NCI-H526 treated with DMSO at 0.1 percent for 48 hours (cell line): ENCODE results near the gene TRPC4AP.
"Not testable (repeated sequence)": the region's sequence is repeated elsewhere in the genome, so short reads cannot be mapped to it uniquely, and the experiment has no call there.

Source experiments
- DNase-seq: peaks from one replicate; lab custom pipeline; 2025; lab: John Stamatoyannopoulos, UW

TRPC4AP gene, protein sequence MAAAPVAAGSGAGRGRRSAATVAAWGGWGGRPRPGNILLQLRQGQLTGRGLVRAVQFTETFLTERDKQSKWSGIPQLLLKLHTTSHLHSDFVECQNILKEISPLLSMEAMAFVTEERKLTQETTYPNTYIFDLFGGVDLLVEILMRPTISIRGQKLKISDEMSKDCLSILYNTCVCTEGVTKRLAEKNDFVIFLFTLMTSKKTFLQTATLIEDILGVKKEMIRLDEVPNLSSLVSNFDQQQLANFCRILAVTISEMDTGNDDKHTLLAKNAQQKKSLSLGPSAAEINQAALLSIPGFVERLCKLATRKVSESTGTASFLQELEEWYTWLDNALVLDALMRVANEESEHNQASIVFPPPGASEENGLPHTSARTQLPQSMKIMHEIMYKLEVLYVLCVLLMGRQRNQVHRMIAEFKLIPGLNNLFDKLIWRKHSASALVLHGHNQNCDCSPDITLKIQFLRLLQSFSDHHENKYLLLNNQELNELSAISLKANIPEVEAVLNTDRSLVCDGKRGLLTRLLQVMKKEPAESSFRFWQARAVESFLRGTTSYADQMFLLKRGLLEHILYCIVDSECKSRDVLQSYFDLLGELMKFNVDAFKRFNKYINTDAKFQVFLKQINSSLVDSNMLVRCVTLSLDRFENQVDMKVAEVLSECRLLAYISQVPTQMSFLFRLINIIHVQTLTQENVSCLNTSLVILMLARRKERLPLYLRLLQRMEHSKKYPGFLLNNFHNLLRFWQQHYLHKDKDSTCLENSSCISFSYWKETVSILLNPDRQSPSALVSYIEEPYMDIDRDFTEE

DNA sequence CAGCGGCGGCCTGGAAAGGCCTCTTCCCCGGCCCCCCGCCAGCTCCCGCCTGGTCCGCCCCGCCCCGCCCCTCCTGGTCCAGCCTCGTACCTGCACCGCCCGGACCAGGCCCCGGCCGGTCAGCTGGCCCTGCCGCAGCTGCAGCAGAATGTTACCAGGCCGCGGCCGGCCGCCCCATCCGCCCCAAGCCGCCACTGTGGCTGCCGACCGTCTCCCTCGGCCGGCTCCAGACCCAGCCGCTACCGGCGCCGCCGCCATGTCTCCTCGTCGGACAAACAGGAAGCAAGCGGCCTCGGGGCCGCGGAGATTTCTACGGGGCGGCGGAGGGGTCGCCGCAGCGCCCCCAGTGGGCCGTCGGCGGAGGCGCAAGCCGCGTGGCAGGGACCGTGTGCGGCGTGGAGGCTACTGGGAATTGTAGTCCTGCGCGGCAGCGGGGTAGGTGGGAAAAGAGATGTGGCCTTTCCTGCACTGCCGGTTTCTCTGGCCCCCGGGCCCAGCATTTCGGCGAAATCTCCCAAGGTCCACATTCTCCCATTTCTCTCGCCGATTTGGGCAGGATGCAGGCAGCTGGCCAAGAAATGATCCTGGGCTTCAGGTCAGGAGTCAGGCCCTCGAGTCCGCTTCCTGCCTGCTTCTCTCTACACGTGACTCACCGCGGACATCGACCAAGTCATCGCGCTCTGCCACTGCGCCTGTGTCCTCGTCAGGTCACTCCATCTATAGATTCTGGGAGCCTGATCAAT lies at the start of gene TRPC4AP:
Gene TRPC4AP (minus strand): TSS at position 284 of the 743 bp plus-strand sequence. CDS start 26 bp downstream, at position 258.
- peak; percentile 82 for DNase-seq

DNA sequence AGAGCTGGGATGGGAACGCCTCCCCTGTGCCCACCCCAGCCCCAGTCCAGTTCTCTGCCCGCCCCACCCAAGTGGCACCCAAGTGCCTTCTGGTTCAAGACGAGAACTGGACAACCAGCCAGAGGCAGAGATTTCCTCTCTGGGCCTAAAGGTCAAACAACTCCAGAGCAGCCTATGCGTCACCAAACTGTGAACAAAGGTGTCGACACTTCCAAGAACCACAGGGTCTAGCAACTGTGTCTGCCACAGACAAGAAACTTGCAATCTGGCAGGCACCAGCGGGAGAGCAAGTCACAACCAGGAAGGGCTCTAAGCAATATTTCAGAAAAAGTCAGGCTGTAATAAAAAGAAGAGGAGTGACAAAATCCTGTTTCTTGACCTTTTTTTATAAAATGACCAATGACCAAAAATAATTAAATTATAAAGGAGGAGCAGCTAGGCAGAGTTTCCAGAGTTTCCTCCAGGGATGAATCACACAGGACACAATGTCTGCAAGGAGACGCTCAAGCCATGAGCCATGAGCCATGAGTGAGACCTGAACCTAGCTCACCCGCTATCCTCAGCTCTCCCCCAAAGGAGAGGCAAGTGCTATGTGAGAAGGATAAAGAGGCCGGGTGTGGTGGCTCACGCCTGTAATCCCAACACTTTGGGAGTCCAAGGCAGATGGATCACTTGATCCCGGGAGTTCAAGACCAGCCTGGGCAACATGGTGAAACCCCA lies 43.4 kb upstream of the TRPC4AP start:
- DNase-seq: no peak

DNA sequence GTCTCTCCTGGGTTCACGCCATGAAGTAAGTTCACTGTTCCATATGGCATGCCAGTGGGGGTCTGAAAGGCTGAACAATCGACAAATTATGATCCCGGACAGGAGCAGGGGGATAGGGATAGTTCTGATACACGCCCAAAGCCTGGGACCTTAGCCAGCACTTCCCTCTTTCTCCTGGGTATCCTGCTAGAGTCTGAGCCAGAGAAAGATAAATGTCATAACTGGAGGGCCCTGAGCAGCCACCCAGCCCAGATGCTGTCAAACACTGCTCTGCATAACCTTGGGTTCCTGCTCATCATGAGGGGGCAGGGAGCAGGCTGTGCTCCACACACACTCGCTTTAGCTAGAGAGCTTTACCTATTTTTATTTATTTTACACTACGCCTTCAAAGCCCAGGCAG lies 42.3 kb upstream of the TRPC4AP start:
- no peak for DNase-seq

DNA sequence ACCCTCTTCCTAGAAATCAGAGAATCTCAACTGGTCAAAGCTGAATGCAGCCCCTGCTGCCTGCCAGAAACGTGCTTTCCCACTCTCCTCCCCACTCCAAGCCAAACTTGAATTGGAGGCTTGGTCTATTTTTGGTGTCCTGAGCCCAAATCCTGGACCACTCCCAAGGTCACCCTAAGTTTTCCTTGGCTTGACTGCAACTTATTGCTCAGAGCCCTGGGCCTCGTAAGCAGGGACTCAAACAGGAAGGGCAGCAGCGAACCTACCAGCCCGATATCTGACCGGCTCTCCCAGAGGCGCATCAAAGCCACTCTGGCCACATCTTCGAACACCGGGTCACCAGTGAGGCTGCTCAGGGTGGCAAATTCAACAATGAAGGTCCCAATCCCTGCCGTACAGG lies 41.9 kb upstream of the TRPC4AP start:
- no peak for DNase-seq

DNA sequence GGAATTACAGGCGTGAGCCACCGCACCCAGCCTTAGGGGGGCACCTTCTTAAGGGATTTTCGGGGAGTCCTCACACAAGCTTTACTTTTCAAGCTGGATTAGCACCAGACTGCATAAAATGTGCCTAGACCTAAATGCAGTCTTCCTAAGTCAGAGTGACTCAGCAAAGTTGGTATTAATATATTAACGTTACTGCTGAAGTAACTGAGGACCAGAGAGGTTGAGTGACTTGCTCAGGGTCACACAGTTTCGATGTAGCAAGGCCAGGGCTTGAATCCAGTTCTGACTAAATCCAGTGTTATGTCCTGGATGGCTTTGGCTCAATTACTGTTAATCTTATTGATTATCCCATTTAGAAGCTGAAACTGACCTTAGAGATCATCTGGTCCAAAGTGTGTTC lies 41.1 kb upstream of the TRPC4AP start:
- no peak for DNase-seq

DNA sequence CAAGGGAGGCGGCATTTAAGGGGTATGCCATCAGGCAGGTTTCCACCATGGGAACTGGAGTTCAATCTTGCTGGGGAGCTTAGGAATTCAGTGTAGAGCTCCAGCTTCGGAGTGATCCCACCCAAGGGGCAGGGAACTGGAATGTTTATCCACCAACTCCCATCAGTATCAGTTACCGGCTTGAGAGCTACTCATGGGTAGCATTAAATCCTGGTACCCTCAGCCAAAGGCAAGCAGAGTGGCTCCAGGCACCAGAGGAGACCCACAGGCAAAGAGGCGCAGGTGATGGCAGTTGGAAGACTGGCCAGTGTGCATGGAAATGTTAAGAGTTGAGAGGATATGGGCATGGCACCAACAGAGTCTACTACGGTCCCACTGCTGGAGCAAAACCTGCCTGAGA lies 40.4 kb upstream of the TRPC4AP start:
- no peak for DNase-seq

DNA sequence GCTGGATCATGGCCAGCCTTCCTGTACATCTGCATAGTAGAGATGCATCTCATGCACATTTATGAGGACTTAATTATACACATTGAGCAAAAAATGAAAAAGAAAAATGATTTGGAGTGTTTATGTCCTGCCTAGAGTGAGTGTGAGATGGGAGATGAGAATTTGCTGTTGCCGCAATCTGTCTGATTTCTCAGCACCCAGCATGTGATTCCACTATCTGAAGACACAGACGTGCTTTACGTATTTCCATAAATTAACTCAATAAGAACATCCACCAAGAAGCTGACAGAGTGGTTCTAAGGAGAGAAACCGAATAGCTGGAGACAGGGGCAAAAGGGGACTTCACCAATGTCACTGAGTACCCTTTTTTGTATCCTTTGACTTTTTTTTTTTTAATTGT lies 39.3 kb upstream of the TRPC4AP start:
- DNase-seq: no peak

DNA sequence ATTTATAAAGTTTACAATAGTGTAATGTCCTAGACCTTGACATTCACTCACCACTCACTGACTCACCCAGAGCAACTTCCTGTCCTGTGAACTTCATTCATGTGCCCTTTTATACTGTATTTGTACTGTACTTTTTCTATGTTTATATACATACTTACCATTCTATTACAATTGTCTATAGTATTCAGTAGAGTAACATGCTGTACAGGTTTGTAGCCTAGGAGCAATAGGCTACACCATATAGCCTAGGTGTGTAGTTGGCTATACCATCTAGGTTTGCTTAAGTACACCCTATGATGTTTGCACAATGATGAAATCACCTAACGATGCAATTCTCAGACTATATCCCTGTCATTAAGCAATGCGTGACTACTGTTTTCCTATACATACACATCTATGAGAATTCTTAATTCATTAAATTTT lies 37.1 kb upstream of the TRPC4AP start:
- DNase-seq: no peak

DNA sequence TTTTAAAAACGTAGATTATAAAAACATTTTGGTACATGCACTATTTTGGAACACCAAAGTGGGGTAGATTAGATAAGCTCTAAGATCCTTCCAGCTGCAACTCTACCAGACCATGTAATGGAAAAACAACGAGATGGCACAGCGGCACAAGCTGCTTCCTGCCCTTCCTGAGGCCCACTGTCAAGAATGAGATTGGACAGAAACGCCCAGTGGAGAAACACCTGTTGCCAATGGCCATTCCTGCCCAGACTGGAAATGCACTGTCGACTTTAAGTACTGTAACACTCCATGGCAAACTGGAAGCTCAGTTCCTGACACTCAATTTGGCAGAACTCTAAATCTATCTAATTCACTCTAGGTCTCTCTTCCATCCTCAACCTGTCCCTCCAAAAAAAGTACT lies 33.1 kb upstream of the TRPC4AP start:
- no peak for DNase-seq

DNA sequence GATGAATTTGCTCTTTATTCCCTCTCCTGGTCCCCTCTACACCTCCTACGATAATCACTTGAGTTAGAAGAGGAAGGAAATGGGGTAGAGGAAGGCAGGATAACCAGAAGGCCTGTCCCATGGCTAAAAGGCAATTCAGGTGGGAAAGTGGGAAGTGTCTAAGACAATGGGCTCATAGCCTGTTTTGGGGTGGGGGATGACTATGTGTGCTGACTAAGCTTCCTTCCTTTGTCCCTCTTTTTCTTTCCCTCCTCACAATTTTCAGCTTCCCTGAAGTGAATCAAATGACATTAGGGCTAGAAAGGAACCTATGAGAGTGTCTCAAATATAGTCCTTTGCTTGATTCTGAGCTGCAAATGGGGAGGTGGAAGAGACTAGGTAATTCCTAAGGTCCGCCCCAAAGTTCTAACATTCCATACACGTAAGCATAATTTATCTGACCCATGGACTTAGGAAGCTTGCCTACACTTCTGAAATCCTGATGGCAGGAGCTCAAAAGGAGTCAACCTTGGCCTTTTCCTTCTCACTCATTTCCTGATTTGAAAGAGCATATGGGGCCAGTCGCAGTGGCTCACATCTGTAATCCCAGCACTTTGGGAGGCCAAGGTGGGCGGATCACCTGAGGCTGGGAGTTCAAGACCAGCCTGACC lies 30.3 kb upstream of the TRPC4AP start:
- no peak for DNase-seq

DNA sequence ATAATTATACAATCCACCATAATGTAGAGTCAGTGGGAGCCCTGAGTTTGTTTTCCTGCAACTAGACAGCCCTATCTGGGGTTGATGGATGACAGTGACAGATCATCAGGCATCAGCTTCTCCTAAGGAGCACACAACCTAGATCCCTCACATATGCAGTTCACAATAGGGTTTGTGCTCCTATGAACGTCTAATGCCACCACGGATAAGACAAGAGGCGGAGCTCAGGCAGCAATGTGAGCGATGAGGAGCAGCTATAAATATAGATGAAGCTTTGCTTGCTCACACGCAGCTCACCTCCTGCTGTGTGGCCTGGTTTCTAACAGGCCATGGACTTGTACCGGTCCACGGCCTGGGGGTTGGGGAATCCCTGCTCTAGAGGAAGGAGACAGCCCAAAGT lies 28.6 kb upstream of the TRPC4AP start:
- DNase-seq: no peak

DNA sequence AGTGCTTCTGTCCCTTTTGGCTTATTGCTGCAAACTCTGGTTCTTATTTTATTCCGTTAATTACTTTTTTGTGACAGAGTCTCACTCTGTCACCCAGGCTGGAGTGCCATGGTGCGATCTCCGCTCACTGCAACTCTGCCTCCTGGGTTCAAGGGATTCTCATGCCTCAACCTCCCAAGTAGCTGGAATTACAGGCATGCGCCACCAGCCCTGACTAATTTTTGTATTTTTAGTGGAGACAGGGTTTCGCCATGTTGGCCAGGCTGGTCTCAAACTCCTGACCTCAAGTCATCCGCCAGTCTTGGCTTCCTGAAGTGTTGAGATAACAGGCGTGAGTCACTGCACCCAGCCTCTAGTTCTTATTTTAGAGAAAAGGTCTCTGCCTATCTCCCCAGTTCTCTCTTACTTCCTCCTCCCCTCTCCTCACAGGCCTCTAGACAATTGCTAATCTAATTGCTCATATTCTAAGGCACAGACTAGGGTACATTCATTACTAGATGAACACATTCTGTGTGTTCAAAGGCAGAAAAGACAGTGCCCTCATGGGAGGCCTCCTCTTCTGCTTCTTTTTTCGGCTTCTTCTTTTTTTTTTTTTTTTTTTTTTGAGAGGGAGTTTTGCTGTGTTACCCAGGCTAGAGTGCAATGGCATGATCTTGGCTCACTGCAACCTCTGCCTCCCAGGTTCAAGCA lies 27.6 kb upstream of the TRPC4AP start:
- no peak for DNase-seq

DNA sequence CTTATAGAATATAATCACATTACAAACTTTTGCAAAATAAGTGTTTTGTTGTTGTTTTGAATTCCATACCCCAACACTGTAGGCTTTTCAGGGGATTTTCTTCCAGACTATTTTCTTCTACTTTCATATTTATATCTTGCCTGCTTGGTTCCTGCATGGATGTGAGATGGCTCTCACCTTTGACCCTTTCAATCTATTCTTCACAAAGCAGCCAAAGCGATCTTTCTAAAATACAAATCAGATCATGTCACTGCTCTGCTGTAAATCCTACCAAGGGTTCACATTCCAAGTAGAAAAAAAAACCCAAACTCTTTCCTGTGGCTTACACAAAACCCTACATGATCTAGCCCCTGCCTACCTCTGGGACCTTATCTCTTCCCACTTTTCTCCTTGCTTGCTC lies 25.0 kb upstream of the TRPC4AP start:
- no peak for DNase-seq

DNA sequence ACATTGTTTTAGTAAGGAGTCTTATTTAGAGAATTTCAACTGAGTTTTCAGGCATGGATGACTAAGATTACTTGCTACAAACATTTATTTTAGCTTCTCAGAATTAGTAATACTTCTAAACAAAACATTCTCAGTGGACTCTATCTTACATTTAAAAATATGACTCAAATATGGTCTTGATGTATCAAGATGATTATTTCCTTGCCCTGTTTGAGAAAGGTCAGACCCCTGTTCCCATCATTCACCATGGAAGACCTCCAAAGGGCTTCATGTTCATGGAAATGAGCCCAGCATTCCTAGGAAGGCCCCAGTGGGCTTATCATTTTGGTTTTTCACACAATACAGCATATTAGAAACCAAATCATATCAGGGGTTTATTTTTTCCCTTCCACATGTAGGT lies 24.6 kb upstream of the TRPC4AP start:
- DNase-seq: no peak

DNA sequence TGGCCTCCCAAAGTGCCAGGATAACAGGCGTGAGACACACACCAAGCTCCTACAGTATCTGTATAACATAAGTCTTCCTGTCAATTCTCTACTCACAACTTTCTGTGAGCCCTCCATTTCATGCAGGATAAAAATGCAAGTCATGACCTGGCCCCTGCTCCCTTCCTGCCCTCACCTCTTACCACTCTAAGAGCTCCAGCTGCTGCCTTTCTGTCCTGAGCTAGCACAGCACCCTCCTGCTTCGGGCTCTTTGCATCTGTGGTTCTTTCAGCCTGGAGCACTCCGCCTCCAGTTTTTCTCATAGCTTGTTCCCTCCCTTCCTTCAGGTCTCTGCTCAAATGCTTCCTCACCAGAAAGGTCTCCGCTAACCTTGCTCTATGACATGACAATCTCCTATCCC lies 23.7 kb upstream of the TRPC4AP start:
- DNase-seq: no peak

DNA sequence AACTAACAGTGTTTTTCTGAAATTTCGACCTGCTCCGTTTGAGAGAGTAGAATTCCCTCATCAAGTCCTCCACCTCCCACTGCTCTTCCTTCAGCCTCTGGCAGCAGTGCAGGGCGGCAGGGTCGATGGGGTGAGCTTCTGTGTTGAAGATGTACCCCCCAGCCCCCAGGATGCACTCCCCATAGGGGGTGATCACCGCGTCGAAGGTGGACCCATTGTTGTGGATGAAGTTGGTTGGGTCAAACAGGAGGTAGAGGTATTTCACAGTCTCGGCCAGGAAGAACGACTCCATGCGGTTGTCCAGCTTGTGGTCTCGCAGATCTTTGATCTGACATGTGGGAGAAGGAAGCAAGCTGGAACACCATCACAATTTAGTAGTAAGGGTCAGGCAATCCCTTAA lies 23.0 kb upstream of the TRPC4AP start:
- no peak for DNase-seq

DNA sequence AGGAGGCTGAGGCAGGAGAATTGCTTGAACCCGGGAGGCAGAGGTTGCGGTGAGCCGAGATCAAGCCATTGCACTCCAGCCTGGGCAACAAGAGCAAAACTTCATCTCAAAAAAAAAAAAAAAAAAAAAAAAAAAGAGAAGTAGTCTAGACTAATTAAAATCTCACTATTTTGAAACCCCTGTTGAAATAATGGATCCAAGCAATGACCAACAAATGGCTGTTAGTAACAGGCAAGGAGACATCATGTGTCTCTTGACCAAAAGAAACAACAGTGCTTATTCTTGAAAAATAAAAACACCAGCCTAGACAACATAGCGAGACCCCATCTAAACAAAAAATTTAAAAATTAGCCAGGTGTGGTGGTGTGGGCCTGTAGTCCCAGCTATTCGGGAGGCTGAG lies 19.7 kb upstream of the TRPC4AP start:
- DNase-seq: not testable (repeated sequence)

DNA sequence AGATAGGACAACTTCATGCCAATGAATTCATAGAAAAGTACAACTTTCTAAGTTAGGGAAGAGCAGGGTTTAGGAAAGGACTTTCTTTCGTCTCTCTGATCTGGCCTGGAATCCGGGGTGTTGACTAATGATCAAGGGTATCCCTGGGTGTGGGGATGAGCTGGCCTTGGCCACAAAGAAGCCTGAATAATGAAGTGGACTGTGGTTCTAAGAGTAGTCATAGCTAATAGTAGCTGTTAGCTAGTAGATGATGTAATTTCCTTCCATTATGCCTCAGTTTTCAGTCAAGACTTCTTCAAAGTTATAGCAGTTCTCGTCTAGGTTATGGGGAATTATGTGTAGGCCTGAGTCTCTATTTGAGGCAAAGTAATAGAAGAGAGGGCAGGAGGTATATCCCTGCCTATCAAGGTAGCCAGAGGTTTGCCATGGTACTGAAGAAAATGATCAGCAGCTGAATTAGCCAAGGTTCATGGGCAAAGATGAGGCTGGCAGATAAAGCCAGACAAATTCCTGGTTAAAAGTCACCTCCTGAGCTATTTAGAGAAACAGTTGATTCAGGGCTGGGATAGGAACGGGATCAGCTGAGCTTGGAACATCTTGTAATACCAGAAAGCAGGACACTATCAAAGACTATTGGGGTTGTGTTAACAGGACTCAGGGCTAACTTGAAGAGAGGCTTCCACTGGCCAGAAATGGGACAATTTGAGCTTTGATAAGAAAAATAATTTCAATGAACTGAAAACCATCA lies 18.7 kb upstream of the TRPC4AP start:
- DNase-seq: no peak

DNA sequence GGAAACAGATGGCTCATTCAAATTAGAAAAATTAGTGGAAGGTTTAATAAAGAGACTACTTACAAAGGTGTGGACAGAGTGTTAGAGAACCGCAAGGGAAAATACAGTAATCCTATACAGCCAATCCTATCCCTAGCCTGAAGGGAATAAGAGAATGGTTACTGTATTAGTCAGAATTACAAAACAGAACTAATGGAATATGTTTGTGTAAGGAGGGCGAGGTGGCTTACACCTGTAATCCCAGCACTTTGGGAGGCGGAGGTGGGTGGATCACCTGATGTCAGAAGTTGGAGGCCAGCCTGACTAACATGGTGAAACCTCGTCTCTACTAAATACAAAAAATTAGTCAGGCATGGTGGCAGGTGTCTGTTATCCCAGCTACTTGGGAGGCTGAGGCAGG lies 16.3 kb upstream of the TRPC4AP start:
- DNase-seq: no peak

DNA sequence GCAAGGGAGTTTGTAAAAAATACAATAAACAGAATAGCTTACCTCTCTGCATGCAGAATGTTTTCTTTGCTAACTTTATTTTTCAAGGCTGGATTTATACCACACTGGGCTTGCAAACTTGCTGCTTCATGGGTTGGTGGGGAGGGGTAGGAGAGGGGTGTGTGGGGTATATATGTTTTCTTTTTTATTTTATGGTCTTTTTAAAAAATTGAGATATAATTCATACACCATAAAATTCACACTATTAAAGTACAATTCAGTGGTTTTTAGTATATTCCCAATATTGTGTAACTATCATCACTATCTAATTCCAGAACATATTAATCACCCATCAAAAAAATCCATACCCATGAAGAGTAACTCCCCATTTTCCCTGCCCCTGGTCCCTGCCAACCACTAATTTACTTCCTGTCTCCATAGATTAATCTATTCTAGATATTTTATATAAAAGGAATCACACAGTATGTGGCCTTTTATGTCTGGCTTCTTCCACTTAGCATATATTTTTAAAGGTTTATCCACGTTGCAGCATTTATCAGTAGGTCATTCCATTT lies 14.3 kb upstream of the TRPC4AP start:
- DNase-seq: no peak
